HG03159 (cell line): ENCODE measurements around the gene GRM5.

Experiments used
- ATAC-seq: cut with Tn5 transposase; IDR thresholded peaks from one replicate; pipeline ENCODE4 v1.9.1; 2021; ENCODE audit warnings: mild to moderate bottlenecking, moderate library complexity; ENCODE audit not compliant: unreplicated experiment

The GRM5 gene

DNA sequence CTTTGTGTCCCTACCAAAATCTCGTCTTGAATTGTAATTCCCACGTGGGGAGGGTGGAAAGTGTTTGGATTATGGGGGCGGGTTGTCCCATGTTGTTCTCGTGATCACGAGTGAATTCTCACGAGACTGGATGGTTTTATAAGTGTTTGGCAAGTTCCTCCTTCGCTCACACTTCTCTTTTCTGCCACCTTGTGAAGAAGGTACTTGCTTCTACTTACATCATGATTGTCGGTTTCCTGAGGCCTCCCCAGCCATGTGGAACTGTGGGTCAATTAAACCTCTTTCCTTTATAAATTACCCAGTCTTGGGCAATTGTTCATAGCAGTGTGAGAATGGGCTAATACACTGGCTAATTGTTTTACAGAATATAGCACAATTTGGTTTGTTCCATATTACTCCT, 326.3 kb downstream of the GRM5 start:
- no peak for ATAC-seq

DNA sequence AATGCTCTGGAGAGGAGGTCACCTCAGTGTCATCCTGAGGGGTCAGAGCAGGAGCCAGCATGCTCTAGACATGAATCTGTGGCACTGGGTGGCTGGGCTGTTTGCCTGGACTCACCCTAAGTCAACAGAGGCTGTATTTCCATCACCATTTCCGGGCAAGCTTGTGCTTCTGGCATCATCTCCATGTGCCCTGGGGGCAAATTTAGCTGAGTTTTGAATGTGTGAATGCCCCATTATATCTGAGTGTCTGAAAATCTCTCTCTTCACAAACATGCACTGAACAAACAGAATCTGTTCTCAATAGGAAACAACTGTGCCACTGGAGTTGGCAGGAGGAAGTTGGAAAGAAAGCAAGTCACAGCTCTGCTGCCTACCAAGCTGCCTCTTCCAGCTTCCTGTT, 356.2 kb downstream of the GRM5 start:
- no peak for ATAC-seq

DNA sequence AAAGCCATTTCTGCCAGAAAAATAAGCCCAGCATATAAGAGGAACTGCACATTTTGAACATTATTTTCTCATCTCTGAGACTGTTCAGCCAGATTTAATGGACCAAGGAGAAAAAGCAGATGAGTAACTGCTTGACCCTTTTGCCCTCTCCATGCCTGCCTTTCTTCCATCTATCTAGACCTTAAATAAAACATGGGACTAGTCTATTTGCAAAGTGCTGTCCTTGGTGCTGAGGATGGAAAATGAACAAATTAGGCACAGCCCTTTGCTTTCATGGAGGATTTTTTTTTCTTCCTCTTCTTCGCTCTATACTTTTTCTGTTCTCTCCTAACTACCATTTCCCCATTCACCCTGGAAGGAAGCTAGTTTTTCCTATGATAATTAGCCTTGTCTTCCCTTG, 361.3 kb downstream of the GRM5 start:
- ATAC-seq = no peak

DNA sequence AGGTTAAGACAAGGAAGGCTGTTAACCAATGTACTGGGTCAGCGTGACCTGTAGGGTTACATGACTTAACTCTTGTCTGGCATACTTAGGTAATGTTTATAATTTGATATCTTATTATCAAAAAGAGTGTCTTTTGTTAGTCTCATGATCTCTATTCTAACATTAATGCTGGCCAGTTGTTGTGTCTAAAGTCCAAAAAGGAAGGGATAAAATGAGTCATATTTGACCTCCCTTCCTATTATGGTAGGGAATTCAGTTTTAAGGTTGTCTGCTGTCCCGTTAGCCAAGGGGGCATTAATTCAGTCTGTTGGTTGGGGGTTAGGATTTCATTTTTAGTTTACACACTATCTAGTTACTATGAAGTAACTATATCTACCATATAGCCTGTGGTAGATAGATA, 364.0 kb downstream of the GRM5 start:
- ATAC-seq = no peak

DNA sequence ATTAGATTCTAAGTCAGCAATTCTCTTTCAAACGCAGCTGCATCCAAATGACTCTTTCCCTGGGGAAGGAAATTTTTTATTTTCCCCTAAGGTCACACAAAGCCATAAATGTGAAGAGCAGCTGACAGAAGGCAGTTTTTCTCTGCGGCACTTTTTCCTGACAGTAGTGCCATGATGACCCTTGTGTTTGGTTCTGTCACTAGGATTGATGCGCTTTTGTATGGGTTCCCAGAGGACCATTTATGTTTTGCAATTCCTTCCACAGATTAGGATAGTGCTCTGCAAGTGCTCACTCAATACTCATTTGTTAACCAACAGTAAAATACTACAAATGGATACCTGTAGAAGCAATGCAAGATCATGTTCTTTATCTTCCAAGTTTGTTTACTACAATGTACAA, 368.6 kb downstream of the GRM5 start:
- ATAC-seq = no peak

DNA sequence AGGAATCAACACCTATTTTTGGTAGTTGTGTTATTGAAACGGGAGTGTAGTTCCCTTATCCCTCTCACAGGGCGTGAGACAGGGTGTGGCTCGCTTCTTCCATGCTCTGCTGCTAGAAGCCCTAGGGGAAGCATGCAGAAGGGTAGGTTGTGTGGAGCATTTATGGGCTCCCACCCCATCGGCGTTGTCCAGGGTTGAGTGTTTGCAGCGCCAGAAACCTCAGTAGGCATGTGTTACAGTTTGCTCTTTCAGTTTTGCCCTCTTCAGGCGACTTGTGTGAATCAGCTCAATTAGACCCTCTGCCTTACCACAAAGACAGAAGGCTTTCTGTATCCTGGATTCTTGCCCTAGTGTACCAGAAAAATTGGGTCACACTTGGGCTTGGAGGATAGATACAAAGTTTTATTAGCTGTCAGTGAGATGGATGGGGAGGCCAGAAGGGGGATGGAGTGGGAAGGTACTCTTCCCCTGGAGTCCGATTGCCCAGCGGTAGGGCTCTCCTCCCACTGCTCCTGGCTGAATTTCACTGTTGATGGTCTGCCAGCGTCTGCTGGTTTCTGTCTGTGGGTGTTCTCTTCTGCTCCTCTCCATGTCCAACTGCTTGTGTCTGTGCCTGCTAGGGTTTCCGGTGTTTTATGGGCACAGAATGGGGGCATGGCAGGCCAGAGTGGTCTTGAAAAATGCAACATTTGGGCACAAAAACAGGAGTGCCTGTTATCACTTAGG, 369.9 kb downstream of the GRM5 start:
- no peak for ATAC-seq

DNA sequence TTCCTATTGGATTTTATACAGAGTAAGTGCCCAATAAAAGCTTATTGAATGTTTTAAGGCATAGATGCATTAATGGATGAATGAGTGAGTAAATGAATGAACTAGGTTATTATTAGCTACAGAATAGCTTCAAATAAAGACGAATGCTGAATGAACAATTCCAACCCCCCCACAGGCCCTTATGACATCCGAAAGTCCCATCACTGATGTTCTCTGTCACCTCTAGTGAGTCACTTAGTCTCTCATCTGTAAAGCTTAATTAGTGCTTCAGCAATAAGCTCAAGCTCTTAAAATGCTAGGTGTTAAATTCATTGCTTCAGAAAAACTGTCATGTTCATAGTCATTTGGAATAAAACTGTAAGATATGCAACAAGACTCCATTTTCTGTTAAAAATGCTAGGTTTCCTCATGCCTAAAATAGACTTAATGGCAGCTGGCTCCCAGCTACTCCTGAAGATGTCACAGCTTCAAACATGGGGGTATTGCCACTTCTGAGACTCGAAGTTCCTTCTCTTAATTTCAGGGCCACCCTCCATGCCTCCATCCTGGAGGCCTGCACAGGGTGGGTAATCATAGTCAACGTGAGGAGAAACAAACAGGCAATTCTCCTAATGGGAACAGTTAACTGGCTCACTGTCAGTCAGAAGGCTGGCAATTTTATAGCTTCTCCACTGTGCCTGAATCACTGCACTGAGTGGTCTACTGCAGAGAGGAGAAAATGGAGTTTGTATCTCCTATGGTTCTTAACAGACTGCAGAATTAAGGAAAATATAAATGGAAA, 373.3 kb downstream of the GRM5 start:
- ATAC-seq = no peak

DNA sequence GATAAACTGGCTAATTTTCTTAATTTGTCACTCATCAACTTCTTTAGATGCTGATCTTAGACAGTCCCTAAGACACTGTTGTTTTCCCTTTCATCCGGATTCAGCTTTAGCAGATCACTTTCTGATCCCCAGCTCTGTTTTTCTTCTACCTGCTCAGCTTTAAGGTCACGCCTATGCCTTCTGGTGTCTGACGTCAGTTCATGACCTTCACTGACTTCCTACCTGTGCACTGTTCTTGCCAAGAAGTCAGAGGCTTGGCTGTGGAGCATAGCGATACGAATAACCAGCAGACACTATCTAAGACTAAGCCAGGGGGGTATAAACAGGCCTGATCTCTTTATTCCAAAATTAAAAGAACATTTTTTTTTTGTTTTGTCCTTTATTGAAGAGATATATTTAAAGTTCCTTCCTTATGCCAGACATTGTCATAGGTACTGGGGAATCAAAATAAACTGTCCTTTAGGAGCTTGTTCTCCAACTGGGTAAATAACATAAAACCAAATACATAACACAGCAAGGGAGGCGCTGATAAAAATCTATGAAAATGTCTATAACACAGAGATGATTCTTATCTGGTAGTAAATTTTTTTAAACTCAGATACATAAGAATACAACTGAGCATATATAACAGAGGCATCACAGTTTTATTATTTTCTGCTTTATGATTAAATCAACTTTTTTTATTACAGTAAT, 376.1 kb downstream of the GRM5 start:
- no peak for ATAC-seq

DNA sequence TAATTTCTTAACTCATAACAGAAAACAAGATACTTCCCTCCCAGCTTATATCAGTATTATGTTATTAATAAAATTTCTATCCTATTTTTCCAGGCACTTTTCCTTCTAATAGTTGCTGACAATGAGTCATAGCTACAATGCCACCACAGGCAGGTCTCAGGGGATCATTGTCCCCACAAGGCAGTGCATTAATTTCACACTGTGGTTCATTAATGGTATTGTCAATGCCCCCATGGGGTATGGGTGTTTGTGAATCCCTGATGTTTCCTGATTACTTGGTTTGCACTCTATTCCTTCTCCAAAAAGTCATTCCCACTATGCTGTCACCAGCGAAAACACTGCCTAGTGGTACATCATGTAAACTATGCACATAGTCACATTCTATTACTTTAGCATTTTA, 382.8 kb downstream of the GRM5 start:
- ATAC-seq = no peak

DNA sequence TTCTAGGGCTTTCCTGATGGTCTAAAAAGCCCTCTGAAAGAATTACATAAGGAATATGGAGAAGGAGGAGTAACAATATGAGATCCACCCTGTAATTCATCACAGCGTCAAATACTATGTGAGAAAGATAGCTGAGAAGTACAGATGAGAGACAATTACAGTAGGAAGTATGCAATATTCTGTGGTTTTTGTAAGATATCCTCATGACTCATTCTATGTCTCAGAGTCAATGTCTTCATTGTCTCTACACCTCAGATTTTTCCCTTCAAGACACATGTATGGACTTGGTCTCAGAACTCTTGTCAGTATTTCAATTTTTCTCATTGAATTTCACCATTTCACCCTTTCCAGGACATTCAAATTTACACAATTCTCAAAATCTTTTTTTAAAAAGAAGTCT, 385.0 kb downstream of the GRM5 start:
- no peak for ATAC-seq

DNA sequence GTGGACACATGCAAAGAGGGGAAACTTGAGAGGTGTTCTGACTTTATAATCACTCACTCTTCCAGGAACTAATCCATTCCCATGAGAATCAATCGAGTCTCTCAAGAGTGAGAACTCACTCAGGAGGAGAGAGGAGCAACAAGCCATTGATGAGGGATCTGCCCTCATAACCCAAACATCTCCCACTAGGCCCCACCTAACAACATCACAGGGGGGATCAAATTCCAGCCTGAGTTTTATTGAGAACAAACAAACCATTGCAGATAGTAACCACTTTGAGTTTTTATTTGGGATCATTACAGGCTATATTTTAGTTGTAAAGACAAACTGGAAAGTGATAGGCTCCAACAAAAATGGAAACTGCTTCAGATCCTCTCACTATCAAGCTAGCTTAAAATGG, 399.4 kb downstream of the GRM5 start:
- ATAC-seq = no peak

DNA sequence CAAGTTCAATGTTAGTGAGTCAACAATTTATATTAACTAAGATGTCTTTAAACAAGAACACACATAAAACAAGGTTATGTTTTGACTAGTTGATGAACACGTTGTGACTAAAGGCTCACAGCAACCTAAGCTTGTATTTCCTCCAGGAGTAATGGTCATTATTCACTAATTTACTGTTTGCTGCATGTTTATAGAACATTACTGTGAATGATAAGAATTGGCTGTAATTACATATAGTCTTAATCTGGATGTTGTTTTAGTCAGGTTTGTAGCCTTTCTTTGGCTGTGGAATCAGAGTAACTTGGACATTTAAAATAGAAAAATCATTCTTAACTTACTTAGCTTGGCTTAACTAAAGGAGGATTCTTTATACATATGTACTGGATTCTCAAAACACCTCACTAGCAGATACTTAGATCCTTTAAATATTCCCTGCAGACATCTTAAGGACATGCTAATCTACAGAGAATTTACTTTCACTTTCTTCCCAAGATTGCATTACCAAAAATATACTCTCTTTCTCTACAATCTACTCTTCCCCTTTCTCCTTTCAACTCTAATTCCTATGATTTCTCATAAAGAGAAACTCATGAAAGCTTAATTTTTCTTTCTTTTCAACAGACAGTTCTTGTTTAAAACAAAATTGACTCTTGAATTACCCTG, 408.6 kb downstream of the GRM5 start:
- ATAC-seq = no peak

DNA sequence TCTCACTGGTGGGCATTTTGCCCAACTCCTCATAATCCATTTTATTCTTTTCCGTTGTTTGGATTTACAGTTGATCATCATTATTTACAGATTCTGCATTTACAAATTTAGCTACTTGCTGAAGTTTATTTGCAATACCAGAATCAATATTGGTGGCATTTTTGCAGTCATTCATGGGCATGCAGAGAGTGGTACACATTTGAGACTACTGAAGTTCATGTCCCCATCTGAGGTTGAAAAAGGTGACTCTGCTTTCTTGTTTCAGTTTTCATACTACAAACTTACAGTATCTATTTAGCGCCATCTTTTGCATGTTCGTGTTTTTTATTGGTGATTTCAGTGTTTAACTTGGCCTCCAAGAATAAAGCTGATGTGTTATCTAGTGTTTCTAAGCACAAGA, 409.5 kb downstream of the GRM5 start:
- ATAC-seq = no peak

DNA sequence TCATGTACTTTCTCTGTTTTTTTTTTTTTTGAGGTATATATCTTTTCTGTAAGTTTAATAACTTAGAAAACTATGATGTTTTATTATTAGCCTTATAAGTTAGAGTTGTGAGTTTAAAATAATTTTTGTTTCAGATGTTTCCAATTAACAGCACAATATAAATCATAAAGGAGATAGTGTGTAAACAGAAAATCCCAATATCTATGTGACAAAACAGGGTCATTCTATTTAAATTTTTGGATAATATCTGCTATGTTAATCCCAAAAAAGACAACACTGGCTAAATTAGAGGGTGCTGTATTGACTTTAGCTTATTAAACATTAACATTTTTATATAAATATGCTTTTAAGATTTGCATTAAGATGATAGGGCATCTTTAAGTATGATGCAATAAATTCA, 410.1 kb downstream of the GRM5 start:
- ATAC-seq = no peak

DNA sequence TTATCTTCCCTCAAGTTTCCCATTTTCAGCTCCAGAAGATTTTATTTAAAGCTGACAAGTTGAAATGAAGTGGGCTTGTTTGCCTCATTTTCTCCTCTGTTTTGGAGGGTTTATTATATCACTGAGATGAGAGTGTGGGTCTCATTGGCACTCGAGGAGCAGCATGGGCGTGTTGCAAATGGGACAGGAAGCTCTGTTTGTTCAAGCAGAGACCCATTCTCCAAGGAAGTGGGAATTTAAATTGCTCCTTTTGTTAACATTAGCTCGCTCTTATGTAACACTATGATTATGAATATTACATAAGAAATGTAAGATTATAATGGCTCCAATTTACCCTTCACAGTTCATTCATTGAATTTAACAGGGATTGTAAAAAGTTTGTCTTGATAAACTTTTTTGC, 410.6 kb downstream of the GRM5 start:
- no peak for ATAC-seq

DNA sequence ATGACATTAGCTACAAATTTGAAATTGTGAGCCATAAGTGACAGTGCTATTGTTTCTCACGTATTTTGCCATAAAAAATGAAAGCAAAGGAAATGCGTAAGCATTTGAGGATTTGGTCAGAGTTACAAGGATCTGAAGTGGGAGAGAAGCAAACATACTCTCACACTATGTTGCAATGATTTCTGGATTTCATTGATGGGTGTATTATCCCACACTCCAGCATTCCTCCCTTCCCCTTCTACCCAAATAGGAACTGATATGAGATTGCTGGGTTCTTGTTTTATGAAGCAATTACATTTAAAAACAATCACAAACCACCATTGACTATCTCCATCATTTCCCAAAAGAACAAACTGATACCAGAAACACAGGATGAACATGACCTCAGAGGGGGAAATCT, 414.2 kb downstream of the GRM5 start:
- ATAC-seq = no peak

DNA sequence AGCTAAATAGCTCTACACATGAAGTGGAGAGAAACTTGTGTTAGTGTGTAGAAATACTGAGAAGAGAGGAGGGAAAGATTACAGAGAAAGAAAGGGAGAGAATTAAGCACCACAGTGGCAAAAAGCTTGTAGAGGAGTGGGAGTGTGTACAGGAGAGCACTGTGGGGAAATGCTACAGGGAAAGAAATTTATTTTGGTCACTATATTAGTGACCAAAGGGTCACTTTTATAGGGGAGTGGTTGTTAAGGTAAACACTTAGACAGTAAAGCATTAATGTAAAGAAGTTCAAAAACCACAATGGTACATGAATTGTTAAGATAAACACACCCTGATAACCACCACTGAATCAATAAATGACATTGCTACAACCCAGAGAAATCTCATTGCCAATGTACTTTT, 421.1 kb downstream of the GRM5 start:
- ATAC-seq = no peak

DNA sequence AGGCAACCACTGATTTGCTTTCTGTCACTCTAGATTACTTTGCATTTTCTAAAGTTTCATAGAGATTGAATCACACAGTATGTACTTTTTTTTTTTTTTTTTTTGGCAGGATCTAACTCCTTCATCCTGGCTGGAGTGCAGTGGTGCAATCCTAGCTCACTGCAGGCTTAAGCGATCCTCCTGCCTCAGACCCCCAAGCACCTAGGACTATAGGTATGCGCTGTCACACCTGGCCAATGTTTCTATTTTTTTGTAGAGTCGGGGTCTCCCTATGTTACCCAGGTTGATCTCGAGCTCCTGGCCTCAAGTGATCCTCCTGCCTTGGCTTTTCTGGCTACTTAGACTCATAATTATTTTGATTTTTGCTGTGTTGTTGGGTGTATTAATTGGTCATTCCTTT, 433.6 kb downstream of the GRM5 start:
- ATAC-seq = no peak

DNA sequence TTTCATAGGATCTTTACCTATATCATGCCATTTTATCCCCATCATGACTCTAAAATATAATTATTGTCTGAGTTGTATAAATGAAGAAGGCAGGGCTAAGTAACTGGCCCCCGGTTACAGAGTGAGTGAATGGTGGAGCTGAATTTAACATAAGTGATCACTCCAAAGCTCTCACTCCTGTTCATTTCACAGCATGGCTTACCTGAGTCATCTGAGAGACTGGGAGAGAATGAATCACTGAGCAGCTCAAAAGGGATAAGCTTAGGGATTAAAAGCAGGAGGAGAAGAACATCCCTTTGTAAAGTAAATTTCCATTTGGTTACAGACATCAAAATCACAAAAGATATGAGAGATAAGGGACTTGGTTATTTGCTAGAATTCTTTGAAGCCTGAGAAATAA, 434.3 kb downstream of the GRM5 start:
- ATAC-seq = no peak

DNA sequence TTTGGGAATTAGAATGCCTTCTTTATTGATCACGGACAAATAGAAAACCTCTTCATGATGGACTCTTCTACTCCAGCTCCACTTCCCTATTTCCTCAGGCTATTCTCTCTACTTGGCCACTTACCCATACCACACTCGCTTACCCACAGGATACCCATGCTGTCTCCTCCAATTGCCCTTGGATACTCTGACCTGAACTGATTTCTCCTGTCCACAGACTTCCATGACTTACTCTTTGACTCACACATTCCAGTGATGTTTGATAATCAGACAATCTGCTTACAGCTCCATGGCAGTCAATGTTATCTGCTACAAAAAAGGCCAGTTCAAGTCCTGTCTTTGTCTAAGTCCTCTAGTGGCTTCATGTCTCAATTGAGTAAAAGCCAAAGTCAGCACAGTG, 436.3 kb downstream of the GRM5 start:
- ATAC-seq = no peak

DNA sequence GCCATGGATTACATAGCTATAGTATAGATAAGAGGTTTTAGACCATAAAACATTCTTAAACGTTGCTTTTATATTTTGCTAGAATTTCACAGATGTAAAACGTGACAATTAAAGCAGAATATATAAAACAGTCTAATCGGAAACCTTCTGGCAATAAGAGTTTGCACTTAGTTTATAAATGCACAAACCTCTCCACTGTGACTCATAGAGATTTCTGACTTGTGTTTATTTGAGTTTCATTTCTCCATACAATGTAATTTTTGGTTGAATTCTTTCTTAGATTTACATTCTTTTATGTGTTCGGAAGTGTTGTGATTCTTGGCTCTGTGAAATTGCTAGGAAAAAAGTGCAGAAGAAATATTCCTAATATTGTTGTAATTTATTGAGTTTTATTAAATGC, 439.6 kb downstream of the GRM5 start:
- no peak for ATAC-seq

DNA sequence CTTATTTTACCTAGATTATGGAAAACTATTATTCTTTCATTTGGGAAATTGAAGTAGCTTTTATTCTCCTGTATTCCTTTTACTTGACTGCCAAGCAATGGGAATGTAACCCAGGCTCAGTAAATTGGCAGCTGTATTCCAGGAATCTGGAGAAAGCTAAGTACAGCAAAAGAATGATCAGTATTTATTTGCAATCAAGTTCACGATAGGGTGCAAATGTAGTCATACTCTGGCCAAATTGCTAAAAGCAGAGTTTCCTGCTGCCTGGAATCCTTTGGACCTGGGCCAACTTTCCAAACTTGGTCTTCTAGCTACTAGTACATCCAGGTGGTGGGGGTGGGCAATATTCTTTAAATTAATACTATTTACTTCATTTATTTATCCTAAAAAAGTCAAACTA, 442.3 kb downstream of the GRM5 start:
- ATAC-seq = no peak
